ENCODE results near the gene HAVCR1. TPM values are rescaled to one million over a fixed set of nuclear protein-coding genes. Genes with fewer than 3 reads are reported as not detected.

The HAVCR1 gene
- total RNA-seq, 2 donors from 2014 or later, result 1.6 TPM; not detected in 1

Other genes with a start within 250 kb of the HAVCR1 start
- gene PPP1R2B, start 208.8 kb downstream of the HAVCR1 start, total RNA-seq, result 1 to 10 TPM in 1 of 2 donors, not detected in 1; 1.4 TPM
- gene TIMD4, start 95.9 kb downstream of the HAVCR1 start, total RNA-seq, result 1 to 10 TPM; 1.2 to 7.5 TPM
- gene HAVCR2, start 49.9 kb upstream of the HAVCR1 start, total RNA-seq, result 1 to 10 TPM; 1.8 to 2.8 TPM
- 10 to 100 TPM; 10.7 to 11.1 TPM for gene MED7, start 83.7 kb upstream of the HAVCR1 start, total RNA-seq
- under 1 TPM in 1 of 2 donors, not detected in 1; 0.97 TPM for gene GARIN3, start 107.1 kb upstream of the HAVCR1 start, total RNA-seq
- gene ITK, start 121.7 kb upstream of the HAVCR1 start, total RNA-seq, result 1 to 10 TPM; 2.2 to 5.6 TPM
- 10 to 100 TPM; 17.8 to 25.2 TPM for gene CYFIP2, start 207.0 kb upstream of the HAVCR1 start, total RNA-seq

All from prostate gland (tissue), 2 donors.